Gastroesophageal sphincter (tissue), 4 donors: ENCODE measurements around the gene NUP210L. TPM values are rescaled to one million over a fixed set of nuclear protein-coding genes. Genes with fewer than 3 reads are reported as not detected.

ENCODE experiments used
- ATAC-seq: fragments of 150-250 bp; one replicate; pipeline ENCODE4 v1.9.1; 2016; ENCODE audit warnings: mild to moderate bottlenecking, moderate library complexity
- H3K27ac ChIP-seq, 4 donors: fragments of 200-600 bp; sonication (generic) in 3 of 4; 1 replicate in 3 of 4; 2 replicates in 1 of 4; pipeline ENCODE4 v1.5.1; 2016 to 2019
- H3K27me3 ChIP-seq: fragments of 200-600 bp; sonication (generic); one replicate; pipeline ENCODE4 v1.5.1; 2019
- H3K36me3 ChIP-seq, 2 donors: fragments of 200-600 bp; sonication (generic); one replicate each; pipeline ENCODE4 v1.5.1; 2019; ENCODE audit warnings: control low read depth in 1 of 2
- H3K4me1 ChIP-seq, 3 donors: fragments of 200-600 bp; sonication (generic); 1 replicate in 2 of 3; 2 replicates in 1 of 3; pipeline ENCODE4 v1.5.1; 2016 to 2019; ENCODE audit warnings: control low read depth in 2 of 3
- H3K4me3 ChIP-seq, 2 donors: fragments of 200-600 bp; sonication (generic); one replicate each; pipeline ENCODE4 v1.5.1; 2019; ENCODE audit warnings: mild to moderate bottlenecking in 1 of 2, moderate library complexity in 1 of 2
- H3K9me3 ChIP-seq, 3 donors: fragments of 200-600 bp; sonication (generic); one replicate each; pipeline ENCODE4 v1.5.1; 2017 to 2019; ENCODE audit warnings: control low read depth in 2 of 3
- EP300 ChIP-seq: sonication (generic); formaldehyde crosslinking; IDR thresholded peaks from one replicate; pipeline ENCODE4 v1.6.1; 2017; ENCODE audit warnings: antibody characterized with exemption, mild to moderate bottlenecking
- POLR2A ChIP-seq, 2 donors: fragments of 450-650 bp; IDR thresholded peaks; one replicate each; pipeline ENCODE4 v1.6.1; 2017; ENCODE audit warnings: antibody characterized with exemption in 2 of 2, mild to moderate bottlenecking in 2 of 2, moderate library complexity in 1 of 2
- POLR2AphosphoS5 ChIP-seq: sonication (generic); formaldehyde crosslinking; IDR thresholded peaks from one replicate; pipeline ENCODE4 v1.6.1; 2017; ENCODE audit warnings: antibody characterized with exemption
- WGBS, 2 donors: methylation state at CpG; one replicate each; pipeline ENCODE4 v1.1.5; 2018; ENCODE audit warnings: low coverage in 1 of 2; 5-methylcytosine and 5-hydroxymethylcytosine counted together
- total RNA-seq, 4 donors: library from RNA; depleted of rRNA; stranded (reverse); fragments of >200 nt; gene quantifications; one replicate each; pipeline ENCODE4 v1.1.0, GENCODE V29; 2016
- TF ChIP-seq, protein P1 (sequence below), 4 experiments: fragments of 200-600 bp in 2 of 4; fragments of 450-650 bp in 2 of 4; sonication (generic) in 1 of 4; IDR thresholded peaks; one replicate each; pipeline ENCODE4 v1.5.1; 2017 to 2019; ENCODE audit warnings: antibody characterized with exemption in 4 of 4, mild to moderate bottlenecking in 2 of 4, moderate library complexity in 2 of 4

The NUP210L gene
- total RNA-seq, 4 donors from 2014 or later: not detected

DNA sequence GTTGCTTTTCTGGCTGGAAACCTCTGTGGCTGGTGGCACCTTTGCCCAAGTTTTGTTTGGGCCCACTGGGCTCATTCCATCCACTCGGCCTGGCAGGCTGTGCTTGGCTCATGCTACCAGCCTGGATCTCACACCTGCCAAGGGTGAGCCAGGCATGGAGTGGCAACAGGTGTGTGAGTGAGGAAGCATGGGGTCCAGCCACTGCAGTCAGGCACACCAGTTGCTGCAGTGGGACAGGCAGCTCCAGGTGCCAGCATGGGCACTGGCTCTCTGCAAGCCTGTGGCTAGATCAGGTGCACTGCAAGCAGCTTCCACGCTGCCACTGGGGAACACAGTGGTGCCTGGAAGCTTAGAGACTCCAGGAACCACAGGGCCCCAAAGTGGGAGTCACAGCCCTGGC is 57.0 kb downstream of the NUP210L start:
- no peaks in the 10 kb centered on the region for H3K36me3 ChIP-seq
- TF ChIP-seq EP300 (no peak), POLR2AphosphoS5 (no peak), POLR2A (IDR thresholded peaks at IDR 0.05) (no peak)
- TF ChIP-seq, protein P1, sequence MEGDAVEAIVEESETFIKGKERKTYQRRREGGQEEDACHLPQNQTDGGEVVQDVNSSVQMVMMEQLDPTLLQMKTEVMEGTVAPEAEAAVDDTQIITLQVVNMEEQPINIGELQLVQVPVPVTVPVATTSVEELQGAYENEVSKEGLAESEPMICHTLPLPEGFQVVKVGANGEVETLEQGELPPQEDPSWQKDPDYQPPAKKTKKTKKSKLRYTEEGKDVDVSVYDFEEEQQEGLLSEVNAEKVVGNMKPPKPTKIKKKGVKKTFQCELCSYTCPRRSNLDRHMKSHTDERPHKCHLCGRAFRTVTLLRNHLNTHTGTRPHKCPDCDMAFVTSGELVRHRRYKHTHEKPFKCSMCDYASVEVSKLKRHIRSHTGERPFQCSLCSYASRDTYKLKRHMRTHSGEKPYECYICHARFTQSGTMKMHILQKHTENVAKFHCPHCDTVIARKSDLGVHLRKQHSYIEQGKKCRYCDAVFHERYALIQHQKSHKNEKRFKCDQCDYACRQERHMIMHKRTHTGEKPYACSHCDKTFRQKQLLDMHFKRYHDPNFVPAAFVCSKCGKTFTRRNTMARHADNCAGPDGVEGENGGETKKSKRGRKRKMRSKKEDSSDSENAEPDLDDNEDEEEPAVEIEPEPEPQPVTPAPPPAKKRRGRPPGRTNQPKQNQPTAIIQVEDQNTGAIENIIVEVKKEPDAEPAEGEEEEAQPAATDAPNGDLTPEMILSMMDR (IDR thresholded peaks at IDR 0.05): no peak
- H3K4me1 ChIP-seq: no peaks in the 10 kb centered on the region
- H3K27me3 ChIP-seq: no peaks in the 10 kb centered on the region
- no peak overlapping the region for H3K4me3 ChIP-seq
- no peak for ATAC-seq
- H3K9me3 ChIP-seq: no peaks in the 10 kb centered on the region
- no peak overlapping the region for H3K27ac ChIP-seq
- 88% methylated on average over 1 of the region's 2 CpGs; no CpG with 5 or more reads in 1 of the 2 donors for WGBS, 2 donors

DNA sequence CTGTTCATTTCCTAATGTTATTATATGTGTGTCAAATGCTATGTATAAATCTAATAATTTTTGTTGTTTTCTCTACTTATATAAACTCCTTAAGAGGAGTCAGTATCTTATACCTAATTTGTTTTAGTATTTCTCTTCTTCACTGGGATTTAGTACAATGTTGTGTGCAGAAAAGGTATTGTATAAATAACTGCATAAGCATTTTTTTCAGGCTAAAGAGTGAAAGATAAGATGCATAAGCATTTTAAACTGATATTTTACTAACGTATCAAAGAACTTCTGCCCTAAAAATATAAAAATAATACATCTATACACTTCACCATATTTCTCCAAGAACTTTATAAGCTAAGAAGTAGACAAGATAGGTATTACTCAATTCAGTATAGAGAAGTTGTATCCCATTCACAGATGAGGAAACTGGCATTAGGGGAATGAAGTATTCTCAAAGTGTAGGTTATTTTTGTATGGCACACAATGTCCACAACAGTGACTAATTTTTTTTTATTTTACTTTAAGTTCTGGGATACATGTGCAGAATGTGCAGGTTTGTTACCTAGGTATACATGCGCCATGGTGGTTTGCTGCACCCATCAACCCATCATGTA is 59.3 kb downstream of the NUP210L start:
- TF ChIP-seq EP300 (no peak), POLR2AphosphoS5 (no peak), POLR2A (IDR thresholded peaks at IDR 0.05) (no peak)
- TF ChIP-seq, protein P1 (IDR thresholded peaks at IDR 0.05): no peak
- WGBS, 2 donors: 47 to 50% methylated on average over 2 of the region's 2 CpGs

DNA sequence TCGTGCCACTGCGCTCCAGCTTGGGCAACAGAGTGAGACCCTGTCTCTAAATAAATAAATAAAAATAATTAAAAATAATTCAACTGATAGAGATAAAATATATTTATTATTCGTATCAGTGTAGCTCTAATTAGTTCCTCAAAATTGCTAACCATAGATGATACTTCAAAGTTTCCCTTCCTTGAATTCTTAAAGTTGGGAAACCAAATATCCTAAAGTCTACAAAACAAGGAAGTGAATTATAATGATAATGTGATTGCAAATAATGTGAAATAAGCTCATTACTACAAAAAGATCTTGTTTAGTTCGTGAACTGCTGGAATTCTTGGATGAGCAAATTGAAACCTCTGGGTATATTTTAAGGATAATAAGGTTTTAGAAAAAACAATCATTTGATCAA is 60.5 kb downstream of the NUP210L start:
- ATAC-seq: no peak
- H3K9me3 ChIP-seq: no peaks in the 10 kb centered on the region
- H3K36me3 ChIP-seq: no peaks in the 10 kb centered on the region
- no peaks in the 10 kb centered on the region for H3K27me3 ChIP-seq
- 85 to 87% methylated on average over 4 of the region's 4 CpGs for WGBS, 2 donors
- no peak overlapping the region for H3K27ac ChIP-seq
- no peak for TF ChIP-seq POLR2A (IDR thresholded peaks at IDR 0.05)
- TF ChIP-seq, protein P1 (IDR thresholded peaks at IDR 0.05): no peak
- TF ChIP-seq POLR2AphosphoS5: no peak
- no peak for TF ChIP-seq EP300
- no peaks in the 10 kb centered on the region for H3K4me1 ChIP-seq
- no peak overlapping the region for H3K4me3 ChIP-seq

More for the DNA sequence above, 59.3 kb downstream of the NUP210L start:
- no peaks in the 10 kb centered on the region for H3K9me3 ChIP-seq
- ATAC-seq: no peak
- H3K4me3 ChIP-seq: no peak overlapping the region
- H3K4me1 ChIP-seq: no peaks in the 10 kb centered on the region
- no peaks in the 10 kb centered on the region for H3K36me3 ChIP-seq
- no peak overlapping the region for H3K27ac ChIP-seq
- no peaks in the 10 kb centered on the region for H3K27me3 ChIP-seq

DNA sequence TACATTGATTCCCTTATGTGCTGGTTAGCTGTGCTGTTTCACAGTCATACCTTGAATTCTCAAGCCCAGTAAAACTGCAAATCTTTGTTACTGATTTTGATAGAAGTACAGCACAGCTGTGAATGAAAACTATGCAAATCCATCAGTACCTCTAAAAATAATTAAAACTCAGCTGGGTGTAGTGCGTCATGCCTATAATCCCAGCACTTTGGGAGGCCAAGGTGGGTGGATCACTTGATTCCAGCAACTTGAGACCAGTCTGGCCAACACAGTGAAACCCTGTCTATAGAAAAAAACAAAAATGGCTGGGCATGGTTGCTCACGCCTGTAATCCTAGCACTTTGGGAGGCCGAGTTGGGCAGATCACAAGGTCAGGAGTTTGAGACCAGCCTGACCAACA is 61.2 kb downstream of the NUP210L start:
- Histone ChIP-seq H3K36me3 (no peaks in the 10 kb centered on the region), H3K4me1 (no peaks in the 10 kb centered on the region), H3K4me3 (no peak overlapping the region), H3K27ac (no peak overlapping the region), H3K27me3 (no peaks in the 10 kb centered on the region), H3K9me3 (no peaks in the 10 kb centered on the region)
- ATAC-seq: no peak
- 72 to 84% methylated on average over 3 of the region's 3 CpGs for WGBS, 2 donors
- TF ChIP-seq, protein P1 (IDR thresholded peaks at IDR 0.05): no peak
- TF ChIP-seq EP300: no peak
- TF ChIP-seq POLR2A (IDR thresholded peaks at IDR 0.05): no peak
- no peak for TF ChIP-seq POLR2AphosphoS5

DNA sequence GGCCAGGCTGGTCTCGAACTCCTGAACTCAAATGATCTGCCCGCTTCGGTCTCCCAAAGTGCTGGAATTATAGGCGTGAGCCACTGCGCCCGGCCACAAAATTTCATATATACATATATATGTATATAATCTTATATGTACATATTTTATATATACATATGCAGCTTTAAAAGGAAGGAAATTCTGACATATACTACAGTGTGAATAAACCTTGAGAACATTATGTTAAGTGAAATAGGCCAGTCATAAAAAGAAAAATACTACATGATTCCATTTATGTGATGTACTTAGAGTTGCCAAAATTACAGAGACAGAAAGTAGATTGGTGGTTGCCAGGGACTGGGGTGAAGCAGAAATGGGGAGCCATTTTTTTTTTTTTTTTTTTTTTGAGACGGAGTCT is 63.2 kb downstream of the NUP210L start:
- no peaks in the 10 kb centered on the region for H3K9me3 ChIP-seq
- TF ChIP-seq POLR2AphosphoS5 (no peak), EP300 (no peak), POLR2A (IDR thresholded peaks at IDR 0.05) (no peak)
- TF ChIP-seq, protein P1 (IDR thresholded peaks at IDR 0.05): no peak
- H3K36me3 ChIP-seq: no peaks in the 10 kb centered on the region
- no peak for ATAC-seq
- H3K27ac ChIP-seq: no peak overlapping the region
- no peaks in the 10 kb centered on the region for H3K27me3 ChIP-seq
- WGBS, 2 donors: 94% methylated on average over 7 of the region's 7 CpGs; no CpG with 5 or more reads in 1 of the 2 donors
- H3K4me3 ChIP-seq: no peak overlapping the region
- no peaks in the 10 kb centered on the region for H3K4me1 ChIP-seq
